ENCODE measurements around the gene SEPTIN12.

Gene SEPTIN12

GRCh38 chr16:4787627-4788482, at the start of gene SEPTIN12:
TSS of gene SEPTIN12 (minus strand) at chr16:4788345. CDS start at chr16:4787645, 700 bp downstream.
- DNase-seq (ENCODE audit: low spot score): no peak

- DNase-seq (ENCODE audit: low spot score): no peak
Observed at GRCh38 chr16:4836727-4837126, 48.6 kb upstream of the SEPTIN12 start.

GRCh38 chr16:4833584-4833983, 45.4 kb upstream of the SEPTIN12 start:
- no peak for DNase-seq (ENCODE audit: low spot score)

- DNase-seq (ENCODE audit: low spot score): no peak
Observed at GRCh38 chr16:4832698-4833343, 44.7 kb upstream of the SEPTIN12 start.

GRCh38 chr16:4831616-4832015, 43.5 kb upstream of the SEPTIN12 start:
- DNase-seq (ENCODE audit: low spot score): no peak

GRCh38 chr16:4830408-4830807, 42.3 kb upstream of the SEPTIN12 start:
- DNase-seq (ENCODE audit: low spot score): no peak

GRCh38 chr16:4828567-4829321, 40.6 kb upstream of the SEPTIN12 start:
- DNase-seq (ENCODE audit: low spot score): no peak

- DNase-seq (ENCODE audit: low spot score): no peak
Observed at GRCh38 chr16:4826980-4827379, 38.8 kb upstream of the SEPTIN12 start.

- DNase-seq (ENCODE audit: low spot score): peak; percentile 65
Observed at GRCh38 chr16:4826526-4826925, 38.4 kb upstream of the SEPTIN12 start.

GRCh38 chr16:4825196-4825595, 37.1 kb upstream of the SEPTIN12 start:
- peak; percentile 80 for DNase-seq (ENCODE audit: low spot score)

- no peak for DNase-seq (ENCODE audit: low spot score)
Observed at GRCh38 chr16:4820652-4821051, 32.5 kb upstream of the SEPTIN12 start.

- DNase-seq (ENCODE audit: low spot score): no peak
Observed at GRCh38 chr16:4814542-4815173, 26.5 kb upstream of the SEPTIN12 start.

GRCh38 chr16:4814046-4814445, 25.9 kb upstream of the SEPTIN12 start:
- DNase-seq (ENCODE audit: low spot score): no peak

- DNase-seq (ENCODE audit: low spot score): no peak
Observed at GRCh38 chr16:4813251-4814003, 25.3 kb upstream of the SEPTIN12 start.

- no peak for DNase-seq (ENCODE audit: low spot score)
Observed at GRCh38 chr16:4811773-4812172, 23.6 kb upstream of the SEPTIN12 start.

GRCh38 chr16:4811242-4811641, 23.1 kb upstream of the SEPTIN12 start:
- DNase-seq (ENCODE audit: low spot score): no peak

- DNase-seq (ENCODE audit: low spot score): no peak
Observed at GRCh38 chr16:4806280-4806679, 18.1 kb upstream of the SEPTIN12 start.

GRCh38 chr16:4805231-4805630, 17.1 kb upstream of the SEPTIN12 start:
- DNase-seq (ENCODE audit: low spot score): no peak

- DNase-seq (ENCODE audit: low spot score): no peak
Observed at GRCh38 chr16:4803898-4804762, 16.0 kb upstream of the SEPTIN12 start.

GRCh38 chr16:4803401-4803844, 15.3 kb upstream of the SEPTIN12 start:
- no peak for DNase-seq (ENCODE audit: low spot score)

Data from hematopoietic multipotent progenitor cell treated with erythropoietin and hydrocortisone succinate and interleukin-3 and kit ligand, for 17 days (in vitro differentiated cells).